GM19238 (cell line): ENCODE results near the gene CRYBG2.
"Not testable (repeated sequence)": the region's sequence is repeated elsewhere in the genome, so short reads cannot be mapped to it uniquely, and the experiment has no call there.

Experiments used
- DNase-seq: peaks from one replicate; pipeline ENCODE4 v3.0.0; 2011; ENCODE audit warnings: low spot score; ENCODE audit not compliant: insufficient read length

The CRYBG2 gene

GRCh38 chr1:26322042-26322331 lies 31.9 kb downstream of the CRYBG2 start:
- DNase-seq: no peak

- peak; percentile 80 for DNase-seq
Observed at GRCh38 chr1:26321315-26322041, 32.5 kb downstream of the CRYBG2 start.

GRCh38 chr1:26320896-26321295 lies 33.0 kb downstream of the CRYBG2 start:
- DNase-seq: no peak

GRCh38 chr1:26318338-26319064 lies 35.4 kb downstream of the CRYBG2 start:
- DNase-seq: no peak

DNA sequence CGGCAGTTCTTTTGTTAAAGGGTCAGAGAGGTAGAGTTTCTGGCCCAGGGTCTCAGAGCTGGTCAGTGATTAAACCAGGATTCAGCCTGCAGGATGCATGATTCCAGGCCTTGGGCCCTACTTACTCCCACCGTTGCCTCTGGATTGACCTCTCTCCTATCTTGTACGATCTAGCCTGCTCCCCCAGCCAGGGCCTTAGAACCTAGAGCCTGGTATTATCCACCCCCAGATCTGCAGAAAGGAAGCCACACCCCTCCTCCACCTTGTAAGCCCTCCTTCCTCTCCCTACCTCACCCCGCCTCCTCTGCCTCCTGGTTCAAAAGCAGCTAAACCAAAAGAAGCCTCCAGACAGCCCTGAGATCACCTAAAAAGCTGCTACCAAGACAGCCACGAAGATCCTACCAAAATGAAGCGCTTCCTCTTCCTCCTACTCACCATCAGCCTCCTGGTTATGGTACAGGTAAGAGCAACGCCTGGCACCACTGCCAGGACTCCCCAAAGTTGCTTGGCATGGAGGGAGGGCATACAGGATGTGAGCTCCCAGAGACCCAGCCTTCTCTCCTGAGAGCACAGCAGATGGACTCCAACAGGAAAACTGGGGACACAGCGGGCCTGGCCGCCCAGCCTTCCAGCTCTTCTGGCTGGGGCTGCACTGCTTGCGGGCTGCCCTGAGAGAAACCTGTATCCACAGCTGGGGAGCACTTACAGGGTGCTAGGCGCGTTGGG lies 36.2 kb downstream of the CRYBG2 start, which contains the start of gene CD52:
TSS of gene CD52 (plus strand) at position 347 of the 726 bp plus-strand sequence. CDS start at position 407, 60 bp downstream.
- DNase-seq: peak; percentile 70

DNA sequence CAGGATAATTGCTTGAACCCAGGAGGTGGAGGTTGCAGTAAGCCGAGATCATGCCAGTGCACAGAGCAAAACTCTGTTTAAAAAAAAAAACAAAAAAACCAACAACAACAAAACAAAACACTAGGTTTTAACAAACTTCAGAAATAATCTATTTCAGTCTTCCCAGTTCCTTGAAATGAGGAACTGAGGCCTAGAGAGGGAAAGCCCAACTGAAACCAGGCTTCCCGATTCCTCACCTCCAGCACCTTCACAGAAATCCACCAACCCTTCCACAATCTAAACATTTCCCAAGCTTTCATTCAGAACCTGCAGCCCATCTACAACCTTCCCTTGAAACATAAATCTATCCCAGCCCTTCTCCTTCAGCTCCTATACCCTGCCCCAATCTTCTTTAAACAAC lies 36.8 kb downstream of the CRYBG2 start:
- DNase-seq: no peak

- no peak for DNase-seq
Observed at GRCh38 chr1:26315874-26316850, 37.8 kb downstream of the CRYBG2 start.

DNA sequence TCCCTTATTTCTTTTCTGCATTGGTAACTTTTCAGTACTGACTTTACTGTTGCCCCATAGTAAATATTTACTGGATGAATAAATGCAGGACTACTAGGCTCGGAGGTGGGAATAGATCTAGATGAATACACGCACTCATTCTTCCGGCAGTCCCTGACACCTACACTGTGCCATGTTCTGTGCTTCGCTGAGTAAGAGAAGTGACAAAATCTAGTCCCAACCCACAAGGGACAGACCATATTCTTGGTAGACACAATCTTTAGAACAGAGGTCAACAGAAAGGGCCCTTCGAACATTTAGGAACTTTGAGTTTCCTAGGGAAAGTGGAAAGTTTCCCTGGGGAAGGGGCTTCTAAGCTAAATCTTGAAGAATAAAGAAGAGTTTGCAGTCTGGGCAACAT lies 39.4 kb downstream of the CRYBG2 start:
- DNase-seq: no peak

GRCh38 chr1:26307966-26308899 lies 45.7 kb downstream of the CRYBG2 start:
- DNase-seq: not testable (repeated sequence)

DNA sequence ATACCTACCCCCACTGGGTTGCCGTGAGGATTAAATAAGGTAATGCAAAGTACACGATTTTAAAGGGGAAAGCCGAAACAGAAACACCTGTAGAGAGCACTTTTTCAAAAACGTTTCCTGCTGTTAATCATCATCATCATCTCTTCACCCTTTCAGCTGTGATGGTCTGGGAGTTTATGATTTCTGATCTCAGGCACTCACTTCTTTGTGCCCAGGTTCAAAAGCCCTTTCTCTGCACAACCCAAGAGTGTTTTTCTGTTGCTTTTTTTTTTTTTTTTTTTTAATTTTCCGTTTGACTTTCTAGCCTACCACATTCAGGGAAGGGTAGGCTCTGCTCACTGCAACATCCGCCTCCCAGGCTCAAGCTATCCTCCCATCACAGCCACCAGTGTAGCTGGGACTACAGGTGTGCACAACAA lies 46.6 kb downstream of the CRYBG2 start:
- no peak for DNase-seq

DNA sequence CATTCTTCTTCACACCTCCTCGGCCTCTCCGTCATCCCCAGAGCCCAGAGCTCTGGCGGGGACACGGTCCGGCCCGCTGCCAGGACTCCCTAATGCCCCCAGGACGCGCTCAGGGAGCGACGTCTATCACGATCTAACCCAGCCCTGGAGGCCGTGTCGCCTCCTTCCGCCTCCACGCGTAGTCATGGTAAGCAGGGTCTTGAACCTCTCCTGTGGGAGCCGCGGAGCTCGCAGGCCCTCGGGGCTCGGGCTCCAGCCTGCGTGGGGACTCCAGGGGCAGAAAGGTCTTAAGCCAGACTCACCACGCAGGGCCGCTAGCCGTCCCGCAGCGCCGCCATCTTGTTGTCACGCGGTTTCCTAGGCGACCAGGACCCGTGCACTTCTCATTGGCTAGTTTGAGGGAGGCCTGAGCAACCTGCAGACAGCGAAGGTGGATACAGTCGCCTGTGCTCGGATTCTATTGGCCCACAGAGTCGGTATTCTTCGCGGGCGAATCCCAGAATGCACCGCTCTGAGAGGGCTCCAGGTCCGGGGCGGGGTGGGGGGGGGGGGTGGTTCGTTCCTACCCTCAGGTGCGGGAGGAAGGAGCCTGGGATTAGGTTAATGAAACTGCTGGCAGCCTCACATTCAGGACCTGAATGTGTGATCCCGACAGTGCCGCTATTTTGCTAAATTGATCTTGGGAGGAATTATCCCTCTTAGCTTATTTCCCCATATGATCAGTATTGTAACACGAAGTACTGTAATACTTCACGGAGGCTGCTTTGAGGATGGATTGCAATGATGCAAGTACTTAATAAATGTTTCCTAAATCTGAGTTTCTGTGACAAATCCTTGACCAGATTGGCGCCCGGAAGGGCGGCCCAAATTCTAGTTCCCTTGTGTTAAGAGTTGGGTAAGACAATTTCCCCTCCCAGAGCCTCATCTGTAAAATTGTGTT lies 47.4 kb downstream of the CRYBG2 start, which contains the start of gene UBXN11:
TSS of gene UBXN11 (minus strand) at position 347 of the 940 bp plus-strand sequence. CDS start 3,753 bp downstream, outside the sequence.
- DNase-seq: peak; percentile 99

GRCh38 chr1:26305667-26306289 lies 48.2 kb downstream of the CRYBG2 start:
- no peak for DNase-seq

DNA sequence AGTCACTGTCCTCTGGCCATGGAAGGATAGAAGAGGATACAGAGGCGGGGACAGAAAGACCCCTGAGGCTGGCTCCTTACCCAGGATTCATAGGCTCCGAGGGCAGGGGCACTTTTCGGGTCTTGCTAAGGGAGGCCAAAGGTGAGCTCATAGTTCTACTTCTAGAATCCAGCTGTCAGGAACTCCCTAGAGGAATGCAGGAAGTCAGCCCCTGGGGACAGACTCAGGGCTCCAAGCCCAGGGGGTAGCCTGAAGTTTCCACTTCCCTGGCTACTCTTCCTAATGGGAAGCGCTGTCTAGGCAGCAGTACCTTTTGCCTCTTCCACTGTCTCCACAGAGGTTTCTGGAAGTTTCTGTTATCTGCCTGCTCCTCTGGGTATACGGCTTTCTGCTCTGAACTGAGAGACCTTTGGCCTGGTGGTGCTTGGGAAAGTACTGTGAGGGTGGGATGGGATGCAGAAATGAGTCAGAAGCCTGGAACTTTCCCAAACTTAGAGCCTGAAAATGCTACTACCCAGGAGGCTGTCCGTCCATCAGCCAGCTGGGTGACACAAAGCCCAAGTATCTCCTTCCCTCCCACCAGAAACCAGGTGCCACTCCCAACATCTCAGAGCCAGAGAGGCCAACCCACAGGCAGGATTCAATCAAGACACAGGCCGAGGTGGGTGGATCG lies 51.1 kb downstream of the CRYBG2 start:
- no peak for DNase-seq

DNA sequence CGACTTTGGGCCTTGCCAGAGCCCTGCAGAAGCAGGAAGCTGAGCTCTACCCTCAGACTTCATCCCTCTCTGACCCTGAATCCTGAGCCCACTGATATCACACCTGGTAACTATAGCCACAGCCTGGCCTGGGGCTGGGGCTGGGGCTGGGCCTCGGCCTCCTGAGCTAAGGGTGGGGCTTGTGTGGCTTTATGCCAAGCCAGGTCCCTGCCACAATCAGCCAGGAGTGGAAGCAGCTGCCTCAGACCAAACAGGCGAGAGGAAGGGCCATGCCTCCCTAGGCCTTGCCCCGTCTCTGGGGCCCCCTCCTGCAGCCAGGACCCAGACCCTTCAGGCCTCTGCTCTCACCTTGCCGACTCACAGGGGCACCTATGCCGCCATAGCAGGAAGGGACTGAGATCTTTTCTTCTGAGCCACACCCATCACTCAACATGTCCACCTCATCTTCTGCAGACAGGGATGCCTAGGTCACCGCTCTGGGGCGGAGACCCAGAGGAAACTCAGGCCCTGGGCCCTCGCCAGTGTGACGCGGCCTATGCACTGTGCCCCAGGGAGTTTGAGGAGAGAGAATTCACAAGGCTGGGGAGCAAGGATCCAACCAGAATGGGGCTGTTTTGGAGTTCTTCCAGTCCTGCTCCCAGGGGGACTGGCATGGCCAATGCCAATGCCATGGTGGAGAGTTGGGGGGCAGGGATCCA lies 53.2 kb downstream of the CRYBG2 start:
- no peak for DNase-seq

DNA sequence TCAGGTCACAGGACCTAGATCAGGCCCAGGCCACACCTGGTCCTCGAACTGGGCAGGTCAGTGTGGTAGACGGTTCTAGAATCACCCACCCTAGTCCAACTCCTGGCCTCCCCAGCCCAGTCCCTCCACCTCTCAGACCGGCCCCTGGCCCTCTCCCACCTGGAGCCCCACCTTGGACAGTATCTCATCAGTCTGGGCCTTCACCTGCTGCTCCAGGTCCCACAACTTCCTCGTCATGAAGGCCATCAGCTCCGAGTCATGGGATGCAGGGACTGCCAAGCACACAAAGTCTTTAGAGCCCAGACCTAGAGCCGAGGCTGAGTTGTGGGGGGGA lies 56.2 kb downstream of the CRYBG2 start:
- DNase-seq: no peak

- DNase-seq: no peak
Observed at GRCh38 chr1:26297057-26297790, 56.7 kb downstream of the CRYBG2 start.
